Inferior parietal cortex (tissue), 1 donor: Measurements from ENCODE around the gene WDR77.

ENCODE experiments used
- DNase-seq: peaks from one replicate; pipeline ENCODE4 v3.0.0-alpha.2; 2016; ENCODE audit errors: extremely low spot score

The WDR77 gene

GRCh38 chr1:111448918-111449702 lies at the start of gene WDR77, which contains the start of gene ATP5PB:
WDR77 (minus strand) TSS chr1:111449256; CDS start chr1:111449169, 87 bp downstream.
ATP5PB (plus strand) TSS chr1:111449464; CDS start chr1:111449542, 78 bp downstream.
- peak; percentile 100 for DNase-seq

GRCh38 chr1:111497592-111497991 lies 48.5 kb upstream of the WDR77 start:
- DNase-seq: no peak

DNA sequence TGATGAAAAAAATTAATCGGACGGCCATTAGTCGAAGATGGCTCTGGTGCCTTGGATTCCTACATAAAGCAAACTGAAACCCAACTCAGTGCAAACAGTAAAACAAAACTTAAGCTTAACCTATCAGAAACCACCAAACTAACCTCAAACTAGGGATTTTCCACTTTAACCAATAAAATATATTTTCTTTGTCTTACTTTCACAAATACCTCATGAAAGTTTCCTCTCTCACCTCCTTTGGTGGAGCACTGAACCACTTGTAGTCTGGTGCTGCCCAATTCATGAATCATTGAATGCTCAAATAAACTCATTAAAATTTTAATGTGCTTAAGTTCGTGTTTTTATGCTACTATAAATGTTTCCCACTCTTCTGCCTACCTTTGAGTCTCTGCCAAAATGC lies 47.3 kb upstream of the WDR77 start:
- DNase-seq: no peak

- DNase-seq: no peak
Observed at GRCh38 chr1:111491070-111491469, 42.0 kb upstream of the WDR77 start.

- DNase-seq: no peak
Observed at GRCh38 chr1:111490220-111490619, 41.2 kb upstream of the WDR77 start.

DNA sequence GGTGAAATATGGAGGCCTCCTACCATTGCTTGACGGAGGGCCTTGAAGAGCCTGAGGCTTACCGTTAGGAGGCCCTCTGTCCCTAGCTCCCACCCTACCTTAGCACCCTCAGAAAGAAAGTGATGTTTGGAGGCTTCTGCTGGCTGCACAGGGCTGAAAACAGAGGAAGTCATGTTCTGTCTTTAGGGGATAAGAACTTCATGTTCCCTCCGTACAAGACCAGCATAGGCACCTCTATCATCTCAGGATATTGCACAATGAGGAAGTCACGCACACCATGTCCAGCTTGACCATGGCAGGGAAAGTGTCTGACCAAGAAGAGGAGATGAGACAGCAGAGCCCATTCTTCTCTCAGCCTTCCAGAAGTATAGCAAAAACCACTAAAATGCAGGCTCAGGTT lies 40.5 kb upstream of the WDR77 start:
- no peak for DNase-seq

DNA sequence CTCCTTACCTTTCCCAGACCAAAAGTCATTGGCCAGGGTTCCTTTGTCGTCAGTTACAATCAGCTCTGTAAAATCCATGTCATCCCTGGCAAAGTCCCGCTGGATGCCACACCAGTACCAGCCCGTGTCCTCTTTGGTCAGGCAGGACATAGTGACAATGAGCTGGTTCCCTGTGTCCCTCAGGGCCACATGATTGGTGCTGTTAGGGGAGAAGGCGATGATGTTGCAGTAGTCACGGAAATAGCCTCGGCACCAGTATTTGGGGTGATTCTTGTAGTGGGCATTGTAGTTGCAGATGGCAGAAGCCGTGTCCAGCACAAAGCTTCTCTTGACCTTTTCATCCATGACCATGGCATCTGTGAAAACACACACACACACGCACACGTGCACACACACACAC lies 39.6 kb upstream of the WDR77 start:
- no peak for DNase-seq

DNA sequence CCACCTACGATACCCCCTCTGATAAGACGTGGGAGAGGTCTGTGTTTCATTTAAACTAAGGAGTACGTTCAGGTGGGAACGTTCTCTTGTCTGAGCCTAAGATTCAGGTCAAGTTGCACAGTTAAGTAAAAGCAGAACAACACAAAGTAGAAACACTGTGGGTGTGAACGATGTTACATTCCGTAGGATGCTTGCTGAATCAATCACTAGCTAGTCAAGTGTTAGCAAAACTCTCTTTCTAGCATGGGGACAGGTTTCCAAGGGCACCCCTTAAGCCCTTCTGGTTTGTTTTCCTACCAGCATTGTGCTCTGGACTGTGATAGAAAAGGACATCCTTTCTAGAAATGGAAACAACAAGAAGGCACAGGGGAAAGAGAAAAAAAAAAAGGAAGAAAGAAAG lies 38.1 kb upstream of the WDR77 start:
- no peak for DNase-seq

DNA sequence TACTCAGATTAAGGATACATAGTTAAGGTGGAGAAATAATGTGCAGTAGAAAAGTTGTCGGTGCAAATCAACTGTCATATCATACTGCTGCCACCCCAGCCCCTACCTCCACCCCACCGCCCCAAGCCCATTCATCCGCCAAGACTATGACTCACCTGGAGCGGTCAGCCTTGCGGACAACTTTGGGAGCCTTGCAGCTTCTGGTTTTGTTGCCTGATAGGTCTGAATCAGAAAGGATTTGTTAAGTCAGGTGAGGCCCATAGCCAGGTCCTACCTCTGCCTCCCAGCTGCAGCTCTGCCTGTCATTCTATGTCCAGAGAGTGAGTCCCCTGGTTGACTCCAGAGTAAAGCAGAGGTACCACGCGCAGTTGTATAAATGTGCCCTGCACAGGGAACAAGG lies 37.4 kb upstream of the WDR77 start:
- DNase-seq: no peak

GRCh38 chr1:111484391-111485026 lies 35.5 kb upstream of the WDR77 start:
- no peak for DNase-seq

DNA sequence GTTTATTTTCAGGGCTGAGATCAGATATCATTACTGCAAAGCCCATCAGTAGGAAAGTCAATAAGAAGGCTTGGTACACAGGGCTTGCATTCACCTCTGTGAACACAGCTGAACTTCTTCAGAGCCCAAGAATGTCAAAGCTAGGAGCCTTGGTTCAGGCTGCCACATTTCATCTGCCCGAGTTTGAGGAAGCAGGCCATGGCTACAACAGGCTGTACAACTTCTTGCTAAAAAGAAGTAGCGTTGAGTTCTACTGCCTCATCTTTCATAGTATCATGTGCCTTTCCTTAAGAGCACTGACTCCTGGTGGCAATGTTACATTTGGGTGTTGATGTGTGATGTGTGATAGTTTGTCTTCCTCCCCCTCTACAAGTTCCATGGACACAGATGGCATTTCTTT lies 34.8 kb upstream of the WDR77 start:
- DNase-seq: no peak

GRCh38 chr1:111483166-111483565 lies 34.1 kb upstream of the WDR77 start:
- no peak for DNase-seq

DNA sequence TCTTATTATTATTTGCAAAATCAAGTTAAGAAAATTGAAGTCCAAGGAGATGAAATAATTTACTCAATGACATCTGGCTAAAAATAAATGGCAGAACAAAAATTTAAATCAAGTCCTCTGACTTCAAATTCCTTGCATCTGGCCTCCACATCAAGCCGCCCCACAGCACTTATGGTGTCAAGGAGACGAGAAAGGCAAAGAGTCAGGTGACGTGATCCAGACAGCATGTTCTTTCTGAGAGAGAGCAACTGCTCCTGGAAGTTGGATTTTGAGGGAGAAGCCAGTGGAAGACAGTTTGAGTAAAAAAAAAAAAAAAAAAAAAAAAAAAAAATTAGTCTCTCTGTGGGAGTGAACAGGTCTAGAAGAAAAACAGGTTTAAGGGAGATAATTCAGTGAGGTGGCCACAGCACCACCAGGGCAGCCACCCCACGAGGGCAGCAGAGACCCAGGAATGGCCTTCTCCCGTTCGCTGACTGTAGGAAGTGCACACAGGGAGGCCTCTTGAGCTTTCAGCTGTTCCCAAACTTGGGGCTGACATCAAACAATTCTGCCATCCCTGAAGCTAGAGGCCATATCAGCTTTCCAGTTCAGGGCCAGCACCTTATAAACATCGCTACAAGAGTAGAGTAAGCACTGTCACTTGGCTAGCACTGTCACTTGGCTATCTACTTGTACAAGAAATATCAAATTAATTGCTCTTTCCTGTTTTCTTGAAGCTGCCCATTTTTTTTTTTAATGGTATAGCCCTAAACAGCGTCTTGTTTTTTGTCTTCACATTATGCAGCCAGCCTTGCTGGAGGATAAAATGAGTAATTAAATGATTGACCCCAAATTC lies 32.5 kb upstream of the WDR77 start:
- peak; percentile 77 for DNase-seq

- DNase-seq: no peak
Observed at GRCh38 chr1:111480674-111481073, 31.6 kb upstream of the WDR77 start.

DNA sequence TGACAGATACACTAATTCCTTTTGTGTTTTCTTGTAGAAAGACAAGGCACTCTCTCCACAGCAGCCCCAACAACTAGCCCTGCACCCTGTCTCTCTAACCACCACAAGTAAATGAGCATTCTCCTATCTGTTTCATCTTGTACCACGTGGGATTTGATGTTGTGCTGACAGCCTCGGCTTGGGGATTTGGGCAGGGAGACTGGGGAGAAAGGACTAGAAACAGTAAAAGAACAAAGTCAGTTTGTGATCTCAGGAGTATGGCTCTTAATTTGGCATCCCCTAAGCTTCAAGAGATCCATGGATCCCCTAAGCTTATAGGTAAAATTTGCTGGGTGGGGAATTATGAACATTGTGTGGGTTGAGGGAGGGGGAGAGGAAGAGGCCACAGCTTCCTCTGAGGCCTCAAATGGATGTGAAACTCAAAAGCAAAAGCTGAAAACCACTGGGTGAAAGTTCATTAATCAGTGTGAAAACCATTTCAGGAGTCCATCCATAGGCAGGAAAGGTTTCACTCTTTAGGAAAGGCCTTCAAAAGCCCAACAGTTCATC lies 27.8 kb upstream of the WDR77 start:
- no peak for DNase-seq

DNA sequence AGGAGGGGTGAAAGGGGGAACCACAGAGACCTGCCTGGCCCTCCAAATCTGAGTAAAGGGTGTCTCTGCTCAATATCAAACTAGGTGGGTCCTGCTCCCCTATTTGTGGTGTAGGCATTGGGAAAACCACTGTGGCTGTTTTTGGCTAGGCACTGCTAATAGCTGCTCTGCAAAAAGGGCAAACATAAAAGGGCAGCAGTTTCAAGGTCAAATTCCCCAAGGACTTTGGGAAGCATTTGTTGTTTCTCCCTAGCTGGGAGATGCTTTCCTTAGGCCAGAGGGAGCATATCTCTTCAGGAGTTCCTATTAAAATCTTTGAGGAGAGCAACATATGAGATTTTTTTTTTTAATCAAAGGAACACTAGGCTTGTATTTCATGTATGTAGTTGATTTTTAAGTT lies 27.2 kb upstream of the WDR77 start:
- DNase-seq: no peak

DNA sequence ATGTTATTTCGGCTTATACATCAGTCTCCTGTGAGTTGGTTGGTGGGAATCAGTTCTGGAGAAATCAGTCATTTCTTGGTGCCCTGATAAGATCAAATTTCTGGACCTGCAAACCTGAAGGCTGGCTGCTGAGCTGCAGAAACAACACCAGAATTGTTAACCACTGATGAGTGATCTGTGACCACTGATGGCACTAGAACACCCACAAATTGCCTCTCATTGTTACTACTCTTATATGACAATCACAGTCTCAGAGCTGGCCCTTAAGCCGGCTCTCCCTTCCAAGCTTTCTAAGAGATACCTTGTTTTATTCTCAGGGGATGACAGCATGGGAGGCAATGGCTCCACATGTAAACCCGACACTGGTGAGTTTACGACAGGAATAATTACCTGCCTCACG lies 26.6 kb upstream of the WDR77 start:
- no peak for DNase-seq

GRCh38 chr1:111474521-111474920 lies 25.5 kb upstream of the WDR77 start:
- DNase-seq: no peak

GRCh38 chr1:111474106-111474505 lies 25.1 kb upstream of the WDR77 start:
- no peak for DNase-seq

GRCh38 chr1:111471538-111471937 lies 22.5 kb upstream of the WDR77 start:
- no peak for DNase-seq

- DNase-seq: no peak
Observed at GRCh38 chr1:111471012-111471411, 22.0 kb upstream of the WDR77 start.

DNA sequence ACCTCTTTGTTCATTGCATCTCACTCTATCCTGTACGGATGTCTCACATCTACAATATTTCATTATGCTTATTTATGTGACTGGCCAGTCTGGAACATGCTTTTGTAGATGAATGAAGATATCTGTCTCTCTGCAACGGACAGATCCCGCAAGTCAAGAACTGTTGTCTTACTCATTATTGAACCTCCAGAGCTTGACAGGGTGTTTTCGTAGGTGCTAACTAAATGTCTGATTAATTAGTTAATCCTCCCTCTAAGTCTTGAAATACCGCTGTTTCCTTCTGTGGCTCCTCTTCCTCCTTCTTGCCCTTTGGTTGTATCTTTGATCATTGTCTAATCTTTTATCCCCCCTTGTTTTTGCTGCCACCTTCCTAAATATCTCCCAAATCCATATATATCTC lies 21.5 kb upstream of the WDR77 start:
- DNase-seq: no peak
